ENCODE measurements around the gene IQCN. TPM values are rescaled to one million over a fixed set of nuclear protein-coding genes. Genes with fewer than 3 reads are reported as not detected.

The IQCN gene
- total and polyA plus RNA-seq, 2 experiments from 2014 or later, result 0.35 TPM; not detected in 1

GRCh38 chr19:18308051-18308947, 34.0 kb upstream of the IQCN start:
- no peak overlapping the region for H2AFZ ChIP-seq
- no peak overlapping the region for H3K4me3 ChIP-seq
- no peak overlapping the region for H3K27ac Mint-ChIP-seq
- peaks cover 32% of the 10 kb centered on the region for H3K4me1 Mint-ChIP-seq
- H3K9me3 Mint-ChIP-seq, result no peaks in the 10 kb centered on the region
- H3K4me2 ChIP-seq, result no peak overlapping the region
- H3K36me3 ChIP-seq (ENCODE audit: insufficient read depth), result peaks cover 12% of the 10 kb centered on the region; the same call in 1 of the 2 replicates
- peaks cover 36% of the 10 kb centered on the region for H3F3A ChIP-seq (replicated peaks; ENCODE audit: low read depth)
- H3K4me3 Mint-ChIP-seq, result no peak overlapping the region
- ATAC-seq, result no peak
- peaks cover 21% of the 10 kb centered on the region for H3K27me3 Mint-ChIP-seq (ENCODE audit: insufficient read depth, low read depth, poor library complexity)
- peaks cover 40% of the 10 kb centered on the region for H3K36me3 Mint-ChIP-seq (ENCODE audit: low read depth)
- H3K4me1 ChIP-seq (ENCODE audit: insufficient read depth), result peaks cover 29% of the 10 kb centered on the region
- 0 out of 2 replicates have a peak, but pooled peaks cover 8% of the 10 kb centered on the region for H3K79me2 ChIP-seq (replicated peaks; ENCODE audit: insufficient read depth)
- H3K9me2 ChIP-seq (ENCODE audit: insufficient read depth), result no peaks in the 10 kb centered on the region
- DNase-seq (ENCODE audit: low spot score), result no peak
- H3K27ac ChIP-seq (ENCODE audit: low read depth), result no peak overlapping the region
- H4K20me1 ChIP-seq (replicated peaks; ENCODE audit: insufficient read depth), result peaks cover under 1% of the 10 kb centered on the region; the same call in 1 of the 2 replicates
- TF ChIP-seq ZNF462 (CRISPR knock-in tag; IDR thresholded peaks at IDR 0.05), result no peak
- no peak for TF ChIP-seq NANOG (IDR thresholded peaks at IDR 0.05; ENCODE audit: borderline replicate concordance)
- no peak for TF ChIP-seq ZNF114 (CRISPR knock-in tag; IDR thresholded peaks at IDR 0.05)
- no peak for TF ChIP-seq STAT1 (IDR thresholded peaks at IDR 0.05; ENCODE audit: unreplicated experiment)
- no peak for TF ChIP-seq ETS1 (IDR thresholded peaks at IDR 0.05)
- TF ChIP-seq CREB1 (CRISPR knock-in tag; IDR thresholded peaks at IDR 0.05; ENCODE audit: low read depth), result no peak
- no peak for TF ChIP-seq EZH2phosphoT487 (IDR thresholded peaks at IDR 0.05; ENCODE audit: unreplicated experiment)
- no peak for TF ChIP-seq CTCF (conservative IDR thresholded peaks at IDR 0.05; ENCODE audit: low read depth in 2 of 2)
- no peak for TF ChIP-seq JUNB (IDR thresholded peaks at IDR 0.05; ENCODE audit: unreplicated experiment)
- no peak for TF ChIP-seq EZH2 (IDR thresholded peaks at IDR 0.05; ENCODE audit: low read depth, unreplicated experiment)
- no peak for TF ChIP-seq REST (IDR thresholded peaks at IDR 0.05; ENCODE audit: unreplicated experiment)
- no peak; the same call in 1 of the 2 replicates for TF ChIP-seq POLR2AphosphoS5 (IDR thresholded peaks at IDR 0.05; ENCODE audit: low read depth)
- TF ChIP-seq ZNF331 (CRISPR knock-in tag; IDR thresholded peaks at IDR 0.05; ENCODE audit: low read depth), result no peak
- H3K27me3 ChIP-seq (ENCODE audit: insufficient read depth), result no peaks in the 10 kb centered on the region
